Parathyroid adenoma (tissue), 2 donors: Measurements from ENCODE around the gene PHYHIPL.
"Not testable (repeated sequence)": the region's sequence is repeated elsewhere in the genome, so short reads cannot be mapped to it uniquely, and the experiment has no call there.

Experiments used
- H2AFZ ChIP-seq: fragments of 300-600 bp; sonication (generic); one replicate; pipeline ENCODE4 v1.7.0; 2017; ENCODE audit warnings: antibody characterized with exemption, mild to moderate bottlenecking
- H3K27ac ChIP-seq: fragments of 300-600 bp; sonication (generic); one replicate; pipeline ENCODE4 v1.7.0; 2017
- H3K27me3 ChIP-seq: fragments of 300-600 bp; sonication (generic); one replicate; pipeline ENCODE4 v1.7.0; 2017; ENCODE audit warnings: low read length; ENCODE audit not compliant: control insufficient read depth, insufficient read depth
- H3K36me3 ChIP-seq: fragments of 300-600 bp; sonication (generic); one replicate; pipeline ENCODE4 v1.7.0; 2017; ENCODE audit warnings: low read length; ENCODE audit not compliant: control insufficient read depth, insufficient read depth
- H3K4me1 ChIP-seq: fragments of 300-600 bp; sonication (generic); one replicate; pipeline ENCODE4 v1.7.0; 2017; ENCODE audit warnings: control low read depth
- H3K4me2 ChIP-seq: fragments of 300-600 bp; sonication (generic); one replicate; pipeline ENCODE4 v1.7.0; 2017; ENCODE audit warnings: low read length
- H3K4me3 ChIP-seq: fragments of 300-600 bp; sonication (generic); one replicate; pipeline ENCODE4 v1.7.0; 2017; ENCODE audit warnings: low read depth, low read length
- H3K79me2 ChIP-seq: fragments of 300-600 bp; sonication (generic); one replicate; pipeline ENCODE4 v1.7.0; 2017; ENCODE audit warnings: control low read depth
- H3K9ac ChIP-seq: fragments of 300-600 bp; sonication (generic); one replicate; pipeline ENCODE4 v1.7.0; 2017; ENCODE audit warnings: mild to moderate bottlenecking
- H3K9me3 ChIP-seq: fragments of 300-600 bp; sonication (generic); one replicate; pipeline ENCODE4 v1.7.0; 2017; ENCODE audit warnings: low read length; ENCODE audit not compliant: control insufficient read depth
- TF ChIP-seq, protein P1 (sequence below): fragments of 300-600 bp; sonication (generic); IDR thresholded peaks from one replicate; pipeline ENCODE4 v1.7.0; 2017; ENCODE audit warnings: antibody characterized with exemption, mild to moderate bottlenecking
- donor health status: primary hyperparathyroidism.

Gene PHYHIPL

DNA sequence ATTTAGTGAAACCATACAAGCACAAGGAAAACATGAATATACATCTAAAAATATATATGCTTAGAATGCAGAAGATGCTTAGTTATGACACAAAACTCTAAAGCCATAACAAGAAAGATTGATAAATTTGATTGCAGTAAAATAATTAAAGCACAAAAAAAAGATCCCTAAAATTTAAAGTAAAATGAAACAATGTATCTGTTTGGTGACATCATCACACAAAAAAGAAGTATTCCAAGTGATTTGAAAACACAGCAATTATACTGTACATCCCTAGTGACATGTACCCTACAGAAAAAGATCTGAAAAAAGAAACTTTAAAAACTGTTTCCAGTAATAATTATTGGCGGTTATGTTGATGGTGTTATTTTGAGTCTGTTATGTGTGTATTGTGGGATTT, 37.7 kb downstream of the PHYHIPL start:
- H3K27ac ChIP-seq, result no peak overlapping the region
- H3K4me3 ChIP-seq, result no peak overlapping the region
- no peaks in the 10 kb centered on the region for H3K27me3 ChIP-seq
- no peaks in the 10 kb centered on the region for H3K36me3 ChIP-seq
- H3K9me3 ChIP-seq, result no peaks in the 10 kb centered on the region
- no peak overlapping the region for H3K9ac ChIP-seq
- no peaks in the 10 kb centered on the region for H3K79me2 ChIP-seq
- H2AFZ ChIP-seq, result no peak overlapping the region
- H3K4me2 ChIP-seq, result no peak overlapping the region
- no peaks in the 10 kb centered on the region for H3K4me1 ChIP-seq
- TF ChIP-seq, protein P1, sequence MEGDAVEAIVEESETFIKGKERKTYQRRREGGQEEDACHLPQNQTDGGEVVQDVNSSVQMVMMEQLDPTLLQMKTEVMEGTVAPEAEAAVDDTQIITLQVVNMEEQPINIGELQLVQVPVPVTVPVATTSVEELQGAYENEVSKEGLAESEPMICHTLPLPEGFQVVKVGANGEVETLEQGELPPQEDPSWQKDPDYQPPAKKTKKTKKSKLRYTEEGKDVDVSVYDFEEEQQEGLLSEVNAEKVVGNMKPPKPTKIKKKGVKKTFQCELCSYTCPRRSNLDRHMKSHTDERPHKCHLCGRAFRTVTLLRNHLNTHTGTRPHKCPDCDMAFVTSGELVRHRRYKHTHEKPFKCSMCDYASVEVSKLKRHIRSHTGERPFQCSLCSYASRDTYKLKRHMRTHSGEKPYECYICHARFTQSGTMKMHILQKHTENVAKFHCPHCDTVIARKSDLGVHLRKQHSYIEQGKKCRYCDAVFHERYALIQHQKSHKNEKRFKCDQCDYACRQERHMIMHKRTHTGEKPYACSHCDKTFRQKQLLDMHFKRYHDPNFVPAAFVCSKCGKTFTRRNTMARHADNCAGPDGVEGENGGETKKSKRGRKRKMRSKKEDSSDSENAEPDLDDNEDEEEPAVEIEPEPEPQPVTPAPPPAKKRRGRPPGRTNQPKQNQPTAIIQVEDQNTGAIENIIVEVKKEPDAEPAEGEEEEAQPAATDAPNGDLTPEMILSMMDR, result no peak

DNA sequence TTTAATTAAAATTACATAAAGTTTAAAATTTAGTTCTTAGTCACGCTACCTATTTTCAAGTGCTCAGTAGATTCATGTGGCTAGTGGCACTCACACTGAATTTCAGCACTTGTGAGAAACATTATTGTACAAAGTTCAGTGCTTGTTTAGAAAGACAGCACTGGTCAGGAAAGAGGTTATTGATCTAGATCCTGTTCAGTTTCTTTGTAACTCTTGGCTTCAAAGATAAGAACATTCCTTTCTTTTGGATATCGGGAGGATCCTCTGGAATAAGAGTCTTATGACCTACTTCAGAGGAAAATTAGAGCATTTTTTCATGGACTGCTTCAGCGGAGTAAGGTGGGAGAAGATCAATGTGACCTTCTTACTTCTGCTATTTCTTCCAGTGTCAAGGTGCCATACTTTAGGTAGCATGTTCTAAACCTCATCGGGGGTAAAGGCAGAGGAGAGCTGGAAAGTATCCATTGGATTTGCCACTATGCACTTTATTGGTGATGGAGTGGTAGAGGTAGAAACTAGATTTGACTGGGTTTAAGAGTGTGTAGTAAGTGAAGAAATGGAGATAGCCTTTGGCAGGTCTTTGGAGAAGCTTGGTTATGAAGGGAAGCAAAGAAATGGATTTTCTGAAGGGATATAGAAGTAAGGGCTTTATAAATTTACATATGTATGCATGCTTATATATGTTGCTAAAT, 39.9 kb downstream of the PHYHIPL start:
- no peaks in the 10 kb centered on the region for H3K27me3 ChIP-seq
- H3K9me3 ChIP-seq, result no peaks in the 10 kb centered on the region
- no peaks in the 10 kb centered on the region for H3K79me2 ChIP-seq
- H3K4me3 ChIP-seq, result no peak overlapping the region
- no peaks in the 10 kb centered on the region for H3K36me3 ChIP-seq
- H3K27ac ChIP-seq, result no peak overlapping the region
- no peak overlapping the region for H3K9ac ChIP-seq
- TF ChIP-seq, protein P1, result no peak
- no peak overlapping the region for H3K4me2 ChIP-seq
- H3K4me1 ChIP-seq, result no peaks in the 10 kb centered on the region
- H2AFZ ChIP-seq, result no peak overlapping the region

DNA sequence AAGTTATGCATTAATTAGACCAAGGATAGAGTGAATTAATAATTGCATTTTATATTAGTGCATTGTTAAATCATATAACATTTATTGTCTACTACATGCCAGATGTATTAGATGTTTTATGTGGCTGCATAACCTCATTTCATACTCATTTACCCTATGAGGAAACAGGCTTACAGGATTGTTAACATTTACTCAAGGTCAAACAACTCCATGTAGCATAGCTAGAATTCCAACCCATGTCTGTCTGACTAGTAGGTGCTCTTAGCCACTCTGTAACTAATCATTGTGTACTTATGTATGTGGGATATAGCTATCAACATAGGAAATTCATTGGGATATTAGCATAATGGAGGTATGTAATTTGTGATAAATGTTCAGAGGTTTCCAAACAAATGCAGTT, 46.3 kb downstream of the PHYHIPL start:
- no peak overlapping the region for H3K4me3 ChIP-seq
- H3K79me2 ChIP-seq, result no peaks in the 10 kb centered on the region
- no peak overlapping the region for H2AFZ ChIP-seq
- H3K4me2 ChIP-seq, result no peak overlapping the region
- H3K27ac ChIP-seq, result no peak overlapping the region
- H3K9me3 ChIP-seq, result no peaks in the 10 kb centered on the region
- H3K9ac ChIP-seq, result no peak overlapping the region
- TF ChIP-seq, protein P1, result no peak
- H3K36me3 ChIP-seq, result no peaks in the 10 kb centered on the region
- no peaks in the 10 kb centered on the region for H3K27me3 ChIP-seq
- no peaks in the 10 kb centered on the region for H3K4me1 ChIP-seq

DNA sequence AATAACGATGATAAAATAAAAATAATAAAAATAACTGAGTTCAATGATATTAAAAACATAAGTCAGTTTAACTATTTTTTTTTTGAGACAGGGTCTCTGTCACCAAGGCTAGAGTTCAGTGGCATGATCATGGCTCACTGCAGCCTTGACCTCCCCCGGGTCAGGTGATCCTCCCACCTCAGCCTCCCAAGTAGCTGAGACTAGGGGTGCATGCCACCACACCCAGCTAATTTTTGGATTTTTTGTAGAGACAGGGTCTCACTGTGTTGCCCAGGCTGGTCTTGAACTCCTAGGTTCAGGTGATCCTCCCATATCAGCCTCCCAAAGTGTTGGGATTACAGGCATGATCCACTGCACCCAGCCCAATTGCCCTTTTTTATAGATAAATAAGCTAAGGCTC, 47.2 kb downstream of the PHYHIPL start:
- H3K4me1 ChIP-seq, H3K27me3 ChIP-seq, H3K4me2 ChIP-seq, H3K9ac ChIP-seq, H3K27ac ChIP-seq, H3K36me3 ChIP-seq, H3K9me3 ChIP-seq, H2AFZ ChIP-seq, H3K4me3 ChIP-seq, H3K79me2 ChIP-seq: not testable (repeated sequence)

DNA sequence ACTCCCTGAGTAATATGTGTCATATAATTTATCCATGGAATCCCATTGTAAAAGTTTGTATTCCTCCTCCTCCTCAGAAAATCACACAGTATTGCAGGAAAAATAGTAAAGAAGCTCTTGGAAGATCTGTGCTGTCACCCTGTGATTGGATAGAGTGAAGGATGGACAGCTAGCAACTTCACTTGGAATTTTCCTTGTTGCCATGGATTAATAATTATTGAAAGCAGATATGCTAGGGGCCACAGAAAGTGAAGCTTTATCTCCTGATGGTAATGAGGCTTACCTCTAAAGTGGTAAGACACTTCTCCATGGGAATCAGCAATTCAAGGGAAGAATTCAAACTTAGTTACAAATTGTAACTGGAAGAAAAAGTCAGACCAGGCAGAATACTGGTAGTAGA, 48.8 kb downstream of the PHYHIPL start:
- H3K4me2 ChIP-seq, result no peak overlapping the region
- TF ChIP-seq, protein P1, result no peak
- no peaks in the 10 kb centered on the region for H3K36me3 ChIP-seq
- H2AFZ ChIP-seq, result no peak overlapping the region
- H3K27me3 ChIP-seq, result no peaks in the 10 kb centered on the region
- H3K4me3 ChIP-seq, result no peak overlapping the region
- no peak overlapping the region for H3K27ac ChIP-seq
- no peaks in the 10 kb centered on the region for H3K9me3 ChIP-seq
- H3K79me2 ChIP-seq, result no peaks in the 10 kb centered on the region
- no peaks in the 10 kb centered on the region for H3K4me1 ChIP-seq
- H3K9ac ChIP-seq, result no peak overlapping the region
